H9 (cell line): ENCODE data around the gene ABCA10. TPM values are rescaled to one million over a fixed set of nuclear protein-coding genes. Genes with fewer than 3 reads are reported as not detected.

Experiments used
- DNase-seq: peaks from one replicate; pipeline ENCODE4 v3.0.0-alpha.2; 2017
- H2AFZ ChIP-seq: one replicate; pipeline ENCODE4 v1.6.1; 2013; ENCODE audit warnings: mild to moderate bottlenecking, low read length, control low read depth, moderate library complexity
- H2AK5ac ChIP-seq: 2 replicates; pipeline ENCODE4 v1.6.1; 2013; ENCODE audit warnings: low read length, control low read depth, mixed read lengths; ENCODE audit not compliant: insufficient read length
- H2BK120ac ChIP-seq: one replicate; pipeline ENCODE4 v1.6.1; 2013; ENCODE audit warnings: low read depth, mild to moderate bottlenecking, low read length, control low read depth, inconsistent platforms; ENCODE audit not compliant: poor library complexity, severe bottlenecking
- H2BK12ac ChIP-seq: 2 replicates; pipeline ENCODE4 v1.6.1; 2013; ENCODE audit warnings: low read length, control low read depth, mixed read lengths, low read depth; ENCODE audit not compliant: insufficient read length
- H2BK15ac ChIP-seq: 2 replicates; pipeline ENCODE4 v1.6.1; 2013; ENCODE audit warnings: low read depth, low read length, control low read depth
- H2BK20ac ChIP-seq: one replicate; pipeline ENCODE4 v1.6.1; 2013; ENCODE audit warnings: low read depth, mild to moderate bottlenecking, low read length, control low read depth, inconsistent platforms; ENCODE audit not compliant: poor library complexity, severe bottlenecking
- H2BK5ac ChIP-seq: 2 replicates; pipeline ENCODE4 v1.6.1; 2013; ENCODE audit warnings: low read length, control low read depth, mixed read lengths; ENCODE audit not compliant: insufficient read length
- H3K14ac ChIP-seq: 2 replicates; pipeline ENCODE4 v1.6.1; 2013; ENCODE audit warnings: low read length, control low read depth; ENCODE audit not compliant: insufficient read depth
- H3K18ac ChIP-seq: 2 replicates; pipeline ENCODE4 v1.6.1; 2013; ENCODE audit warnings: low read depth, mild to moderate bottlenecking, mixed read lengths, low read length, control low read depth; ENCODE audit not compliant: insufficient read length
- H3K23ac ChIP-seq: 2 replicates; pipeline ENCODE4 v1.6.1; 2013; ENCODE audit warnings: low read length, control low read depth, mixed read lengths, low read depth; ENCODE audit not compliant: insufficient read length
- H3K23me2 ChIP-seq: 2 replicates; pipeline ENCODE4 v1.6.1; 2013; ENCODE audit warnings: low read depth, mild to moderate bottlenecking, mixed read lengths, low read length, control low read depth; ENCODE audit not compliant: insufficient read length, poor library complexity, severe bottlenecking
- H3K27ac ChIP-seq: 2 replicates; pipeline ENCODE4 v1.5.1; 2013; ENCODE audit warnings: low read length, control low read depth, mixed read lengths, low read depth; ENCODE audit not compliant: insufficient read length
- H3K27me3 ChIP-seq: 2 replicates; pipeline ENCODE4 v1.6.1; 2013; ENCODE audit warnings: low read length, control low read depth, inconsistent platforms; ENCODE audit not compliant: insufficient read depth
- H3K4ac ChIP-seq: 2 replicates; pipeline ENCODE4 v1.6.1; 2013; ENCODE audit warnings: low read depth, mild to moderate bottlenecking, control low read depth, inconsistent platforms, low read length, moderate library complexity
- H3K4me1 ChIP-seq: 2 replicates; pipeline ENCODE4 v1.6.1; 2013; ENCODE audit warnings: low read length, control low read depth, inconsistent platforms; ENCODE audit not compliant: insufficient read depth
- H3K4me2 ChIP-seq: 2 replicates; pipeline ENCODE4 v1.6.1; 2013; ENCODE audit warnings: low read length, control low read depth, mixed read lengths; ENCODE audit not compliant: insufficient read length, insufficient read depth
- H3K56ac ChIP-seq: 2 replicates; pipeline ENCODE4 v1.6.1; 2013; ENCODE audit warnings: low read depth, mild to moderate bottlenecking, mixed read lengths, low read length, control low read depth; ENCODE audit not compliant: insufficient read length
- H3K79me1 ChIP-seq: 2 replicates; pipeline ENCODE4 v1.6.1; 2013; ENCODE audit warnings: low read depth, mild to moderate bottlenecking, moderate library complexity, low read length, control low read depth, inconsistent platforms; ENCODE audit not compliant: insufficient read depth, poor library complexity, severe bottlenecking
- H3K79me2 ChIP-seq: 2 replicates; pipeline ENCODE4 v1.6.1; 2013; ENCODE audit warnings: low read length, control low read depth, inconsistent platforms; ENCODE audit not compliant: insufficient read depth
- H3K9ac ChIP-seq: 2 replicates; pipeline ENCODE4 v1.6.1; 2013; ENCODE audit warnings: low read length, control low read depth, mixed read lengths; ENCODE audit not compliant: insufficient read length; ENCODE audit errors: extremely low read depth
- H3K9me3 ChIP-seq: one replicate; pipeline ENCODE4 v1.6.1; 2013; ENCODE audit warnings: low read depth, low read length, inconsistent platforms; ENCODE audit not compliant: control insufficient read depth
- H3T11ph ChIP-seq: one replicate; pipeline ENCODE4 v1.6.1; 2013; ENCODE audit warnings: mild to moderate bottlenecking, low read length, control low read depth, inconsistent platforms
- H4K20me1 ChIP-seq: one replicate; pipeline ENCODE4 v1.6.1; 2013; ENCODE audit not compliant: control insufficient read depth, insufficient read length, insufficient read depth
- H4K5ac ChIP-seq: 2 replicates; pipeline ENCODE4 v1.6.1; 2013; ENCODE audit warnings: low read depth, mild to moderate bottlenecking, mixed read lengths, low read length, control low read depth; ENCODE audit not compliant: insufficient read length
- H4K8ac ChIP-seq: replicated peaks from 2 replicates; pipeline ENCODE4 v1.6.1; 2013; ENCODE audit warnings: low read length, control low read depth, mixed read lengths, low read depth; ENCODE audit not compliant: insufficient read length
- H4K91ac ChIP-seq: 2 replicates; pipeline ENCODE4 v1.6.1; 2013; ENCODE audit warnings: low read depth, mild to moderate bottlenecking, moderate library complexity, mixed read lengths, low read length, control low read depth; ENCODE audit not compliant: insufficient read length
- H3K27ac Mint-ChIP-seq, 3 experiments: 2 replicates in 2 of 3; 3 replicates in 1 of 3; pipeline ENCODE4 v1.8.0; 2020 to 2021; ENCODE audit warnings: mixed read lengths in 3 of 3, mild to moderate bottlenecking in 1 of 3, moderate library complexity in 1 of 3
- H3K27me3 Mint-ChIP-seq: 2 replicates; pipeline ENCODE4 v1.8.0; 2021; ENCODE audit warnings: low read depth, mild to moderate bottlenecking, moderate library complexity, mixed read lengths
- H3K36me3 Mint-ChIP-seq, 3 experiments: 2 replicates in 2 of 3; 3 replicates in 1 of 3; pipeline ENCODE4 v1.8.0; 2020 to 2021; ENCODE audit warnings: low read depth in 3 of 3, mixed read lengths in 3 of 3; ENCODE audit not compliant: insufficient read depth in 1 of 3
- H3K4me1 Mint-ChIP-seq, 2 experiments: 2 replicates each; pipeline ENCODE4 v1.8.0; 2020; ENCODE audit warnings: mixed read lengths in 2 of 2
- H3K4me3 Mint-ChIP-seq, 2 experiments: 2 replicates in 1 of 2; 3 replicates in 1 of 2; pipeline ENCODE4 v1.8.0; 2020 to 2021; ENCODE audit warnings: mild to moderate bottlenecking in 2 of 2, mixed read lengths in 2 of 2, moderate library complexity in 1 of 2
- H3K9me3 Mint-ChIP-seq, 2 experiments: 2 replicates in 1 of 2; 3 replicates in 1 of 2; pipeline ENCODE4 v1.8.0; 2020; ENCODE audit warnings: mild to moderate bottlenecking in 2 of 2, mixed read lengths in 2 of 2, moderate library complexity in 1 of 2
- WGBS: extraction: QIAGEN DNeasy Blood & Tissue Kit; methylation state at CpG from one replicate; pipeline ENCODE4 v1.1.7; 2013; ENCODE audit warnings: missing lambda C conversion rate, low lambda C conversion rate, mixed read lengths; ENCODE audit not compliant: insufficient read length; ENCODE audit errors: extremely low coverage; 5-methylcytosine and 5-hydroxymethylcytosine counted together
- total RNA-seq: library from RNA; stranded (reverse); gene quantifications from 2 replicates; pipeline ENCODE4 v1.2.1, GENCODE V29; 2021
- TF ChIP-seq, protein P1 (sequence below): fragments of 200-600 bp; sonication (generic); conservative IDR thresholded peaks from 3 replicates; pipeline ENCODE4 v1.8.0; 2021; ENCODE audit warnings: antibody characterized with exemption, mild to moderate bottlenecking

Gene ABCA10
- total RNA-seq, 1 experiment from 2014 or later = not detected

DNA sequence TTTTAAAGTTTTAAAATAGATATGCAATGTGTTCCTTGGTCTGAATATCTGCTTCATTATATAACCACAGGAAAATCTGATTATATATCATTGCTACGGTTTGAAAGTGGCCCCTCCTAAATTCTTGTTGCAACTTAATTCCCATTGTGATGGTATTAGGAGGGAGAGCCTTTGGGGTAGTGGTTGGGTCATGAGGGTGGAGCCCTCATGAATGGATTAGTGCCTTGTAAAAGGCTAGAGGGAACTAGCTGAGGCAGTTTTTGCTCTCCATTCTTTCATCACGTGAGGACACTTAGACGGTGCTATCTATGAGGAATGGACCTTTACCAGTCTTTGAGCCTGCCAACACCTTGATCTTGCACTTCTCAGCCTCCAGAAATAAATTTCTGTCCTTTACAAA, 94.5 kb downstream of the ABCA10 start:
- Histone ChIP-seq H3K79me1 (no peaks in the 10 kb centered on the region), H2BK20ac (no peak overlapping the region), H3K9ac (no peak overlapping the region), H2BK120ac (no peak overlapping the region), H3K23ac (no peak overlapping the region), H3K14ac (no peak overlapping the region), H4K5ac (no peak overlapping the region), H3K4ac (no peak overlapping the region), H3T11ph (no peak overlapping the region), H4K91ac (no peak overlapping the region), H3K18ac (no peak overlapping the region), H2BK5ac (no peak overlapping the region), H2BK12ac (no peak overlapping the region), H3K27ac (no peak overlapping the region), H4K20me1 (no peaks in the 10 kb centered on the region), H3K4me2 (no peak overlapping the region), H3K4me1 (no peaks in the 10 kb centered on the region), H2AFZ (no peak overlapping the region), H3K27me3 (no peaks in the 10 kb centered on the region), H4K8ac (no peak overlapping the region), H3K23me2 (no peaks in the 10 kb centered on the region), H2AK5ac (no peak overlapping the region), H3K79me2 (no peaks in the 10 kb centered on the region), H3K56ac (no peak overlapping the region), H3K9me3 (no peaks in the 10 kb centered on the region), H2BK15ac (no peak overlapping the region)
- TF ChIP-seq, protein P1, sequence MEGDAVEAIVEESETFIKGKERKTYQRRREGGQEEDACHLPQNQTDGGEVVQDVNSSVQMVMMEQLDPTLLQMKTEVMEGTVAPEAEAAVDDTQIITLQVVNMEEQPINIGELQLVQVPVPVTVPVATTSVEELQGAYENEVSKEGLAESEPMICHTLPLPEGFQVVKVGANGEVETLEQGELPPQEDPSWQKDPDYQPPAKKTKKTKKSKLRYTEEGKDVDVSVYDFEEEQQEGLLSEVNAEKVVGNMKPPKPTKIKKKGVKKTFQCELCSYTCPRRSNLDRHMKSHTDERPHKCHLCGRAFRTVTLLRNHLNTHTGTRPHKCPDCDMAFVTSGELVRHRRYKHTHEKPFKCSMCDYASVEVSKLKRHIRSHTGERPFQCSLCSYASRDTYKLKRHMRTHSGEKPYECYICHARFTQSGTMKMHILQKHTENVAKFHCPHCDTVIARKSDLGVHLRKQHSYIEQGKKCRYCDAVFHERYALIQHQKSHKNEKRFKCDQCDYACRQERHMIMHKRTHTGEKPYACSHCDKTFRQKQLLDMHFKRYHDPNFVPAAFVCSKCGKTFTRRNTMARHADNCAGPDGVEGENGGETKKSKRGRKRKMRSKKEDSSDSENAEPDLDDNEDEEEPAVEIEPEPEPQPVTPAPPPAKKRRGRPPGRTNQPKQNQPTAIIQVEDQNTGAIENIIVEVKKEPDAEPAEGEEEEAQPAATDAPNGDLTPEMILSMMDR = no peak
- Mint-ChIP-seq H3K27me3 (no peaks in the 10 kb centered on the region), H3K36me3 (no peaks in the 10 kb centered on the region), H3K27ac (no peak overlapping the region), H3K4me3 (no peak overlapping the region), H3K4me1 (peaks cover 5 to 8% of the 10 kb centered on the region in 2 experiments; a peak in 3 of 4 replicates), H3K9me3 (no peaks in the 10 kb centered on the region)
- WGBS = no CpG with 5 or more reads among the region's 3 CpGs
- DNase-seq = no peak
